ENCODE data around the gene TAF11L12.
"Not testable (repeated sequence)": the region's sequence is repeated elsewhere in the genome, so short reads cannot be mapped to it uniquely, and the experiment has no call there.

Gene TAF11L12

GRCh38 chr5:17610092-17610491 is at the start of gene TAF11L12:
TSS of gene TAF11L12 (plus strand) at chr5:17610392.
- in situ Hi-C loops (cut with MboI; ENCODE audit: low sequenced_read_pairs), result not testable (repeated sequence)

- in situ Hi-C loops (cut with MboI; ENCODE audit: low sequenced_read_pairs), result not testable (repeated sequence)
Measured at GRCh38 chr5:17585658-17586057, 24.5 kb upstream of the TAF11L12 start, which contains the start of gene TAF11L7. TSS of gene TAF11L7 (minus strand) at chr5:17585758.

GRCh38 chr5:17590860-17591259 is 19.3 kb upstream of the TAF11L12 start, which contains the start of gene TAF11L8:
TSS of gene TAF11L8 (minus strand) at chr5:17590960.
- in situ Hi-C loops (cut with MboI; ENCODE audit: low sequenced_read_pairs), result not testable (repeated sequence)

GRCh38 chr5:17594255-17594654 is 15.9 kb upstream of the TAF11L12 start, which contains the start of gene TAF11L9:
TSS of gene TAF11L9 (minus strand) at chr5:17594394.
- in situ Hi-C loops (cut with MboI; ENCODE audit: low sequenced_read_pairs), result not testable (repeated sequence)

- in situ Hi-C loops (cut with MboI; ENCODE audit: low sequenced_read_pairs), result not testable (repeated sequence)
Measured at GRCh38 chr5:17597728-17598127, 12.5 kb upstream of the TAF11L12 start, which contains the start of gene TAF11L10. TSS of gene TAF11L10 (minus strand) at chr5:17597828.

GRCh38 chr5:17603880-17604279 is 6.3 kb upstream of the TAF11L12 start, which contains the start of gene TAF11L11:
TSS of gene TAF11L11 (plus strand) at chr5:17604183.
- in situ Hi-C loops (cut with MboI; ENCODE audit: low sequenced_read_pairs), result not testable (repeated sequence)

GRCh38 chr5:17604951-17605350 is 5.2 kb upstream of the TAF11L12 start:
- in situ Hi-C loops (cut with MboI; ENCODE audit: low sequenced_read_pairs), result no loop called here

- in situ Hi-C loops (cut with MboI; ENCODE audit: low sequenced_read_pairs), result not testable (repeated sequence)
Measured at GRCh38 chr5:17607461-17607860, 2.7 kb upstream of the TAF11L12 start.

GRCh38 chr5:17614872-17615605 is 4.8 kb downstream of the TAF11L12 start:
- in situ Hi-C loops (cut with MboI; ENCODE audit: low sequenced_read_pairs), result no loop called here

- in situ Hi-C loops (cut with MboI; ENCODE audit: low sequenced_read_pairs), result no loop called here
Measured at GRCh38 chr5:17619354-17619753, 9.2 kb downstream of the TAF11L12 start.

GRCh38 chr5:17620627-17621026 is 10.4 kb downstream of the TAF11L12 start:
- in situ Hi-C loops (cut with MboI; ENCODE audit: low sequenced_read_pairs), result no loop called here

GRCh38 chr5:17625686-17626085 is 15.5 kb downstream of the TAF11L12 start:
- in situ Hi-C loops (cut with MboI; ENCODE audit: low sequenced_read_pairs), result no loop called here

GRCh38 chr5:17631788-17632187 is 21.6 kb downstream of the TAF11L12 start, which contains the start of gene TAF11L13:
TSS of gene TAF11L13 (plus strand) at chr5:17632088.
- in situ Hi-C loops (cut with MboI; ENCODE audit: low sequenced_read_pairs), result not testable (repeated sequence)

- in situ Hi-C loops (cut with MboI; ENCODE audit: low sequenced_read_pairs), result no loop called here
Measured at GRCh38 chr5:17634160-17634559, 24.0 kb downstream of the TAF11L12 start, which contains the start of gene TAF11L14. TSS of gene TAF11L14 (plus strand) at chr5:17634460.

GRCh38 chr5:17649232-17649631 is 39.0 kb downstream of the TAF11L12 start:
- in situ Hi-C loops (cut with MboI; ENCODE audit: low sequenced_read_pairs), result not testable (repeated sequence)

- in situ Hi-C loops (cut with MboI; ENCODE audit: low sequenced_read_pairs), result not testable (repeated sequence)
Measured at GRCh38 chr5:17655201-17655759, 45.1 kb downstream of the TAF11L12 start.

GRCh38 chr5:17655921-17656320 is 45.7 kb downstream of the TAF11L12 start:
- in situ Hi-C loops (cut with MboI; ENCODE audit: low sequenced_read_pairs), result no loop called here

Data from HL-60/S4 (cell line).